ENCODE data around the gene LRBA.

The LRBA gene

DNA sequence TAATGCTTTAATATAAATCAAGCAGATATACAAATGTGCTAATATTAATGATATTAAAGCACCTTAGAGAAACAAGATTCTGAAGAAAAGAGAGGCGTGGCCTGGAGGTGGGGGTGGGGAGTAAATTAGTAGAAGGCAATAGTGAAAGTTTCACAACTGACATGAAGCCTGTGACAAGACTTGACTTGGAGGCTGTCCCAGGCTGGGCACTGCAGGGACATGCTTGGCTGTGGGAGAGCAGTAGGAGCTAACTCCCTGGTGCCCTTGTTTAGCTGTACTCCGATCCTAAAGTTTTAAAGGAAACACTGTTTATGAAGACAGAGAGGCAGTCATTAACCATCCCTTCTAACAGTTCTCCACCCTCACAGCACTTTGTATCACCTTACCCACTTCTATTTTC is 672.1 kb downstream of the LRBA start:
- no peak for DNase-seq

DNA sequence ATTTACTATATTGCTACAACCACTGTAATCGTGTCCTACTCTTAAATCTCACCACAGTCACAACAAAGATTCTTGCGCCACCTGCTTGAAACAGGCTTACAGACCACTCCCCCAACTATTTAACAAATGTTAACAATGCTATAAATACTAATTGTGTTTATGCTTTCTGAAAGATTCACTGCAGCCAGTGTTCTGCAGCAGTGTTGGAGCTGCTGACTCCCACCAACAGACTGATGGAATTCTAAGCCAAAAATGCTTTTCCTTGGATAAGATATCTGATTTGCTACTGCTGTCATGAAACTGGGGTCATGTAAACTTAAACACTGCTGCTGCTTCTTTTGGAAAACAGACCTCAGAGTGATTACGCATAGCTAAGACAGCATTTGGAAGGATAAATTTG is 677.4 kb downstream of the LRBA start:
- DNase-seq: no peak

DNA sequence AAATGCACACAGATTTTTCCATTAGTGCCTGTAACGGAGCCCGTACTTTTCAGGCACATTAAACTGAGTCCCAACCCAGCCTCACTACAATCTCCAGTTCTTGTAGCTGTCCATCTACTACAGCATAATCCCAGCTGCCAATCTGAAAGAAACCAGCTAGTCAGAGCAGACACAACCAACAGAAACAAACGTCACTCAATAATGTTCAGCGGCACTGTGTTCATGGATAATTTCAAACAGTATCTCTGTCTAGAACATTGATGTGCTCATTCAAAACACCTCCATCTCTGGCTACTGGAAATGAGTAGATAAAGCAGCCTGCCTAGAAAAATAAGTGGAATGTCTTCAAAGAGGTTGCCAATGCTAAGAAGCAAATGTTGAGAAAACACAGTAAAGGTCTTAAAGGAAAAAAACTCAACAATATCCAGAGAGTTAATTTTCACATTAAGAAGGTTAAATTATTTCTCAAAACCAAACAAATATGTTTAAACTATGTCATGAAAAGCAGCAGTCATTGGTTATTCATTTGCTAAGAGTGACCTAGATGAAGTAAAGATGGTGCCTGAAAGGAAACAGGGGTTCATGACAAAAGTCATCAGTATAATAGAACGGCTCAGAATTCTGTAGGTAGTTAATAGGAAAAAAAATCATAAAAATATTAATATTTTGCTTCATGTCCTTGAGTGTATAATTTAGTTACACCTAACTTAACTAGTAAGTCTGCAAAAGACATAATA is 678.2 kb downstream of the LRBA start:
- no peak for DNase-seq

DNA sequence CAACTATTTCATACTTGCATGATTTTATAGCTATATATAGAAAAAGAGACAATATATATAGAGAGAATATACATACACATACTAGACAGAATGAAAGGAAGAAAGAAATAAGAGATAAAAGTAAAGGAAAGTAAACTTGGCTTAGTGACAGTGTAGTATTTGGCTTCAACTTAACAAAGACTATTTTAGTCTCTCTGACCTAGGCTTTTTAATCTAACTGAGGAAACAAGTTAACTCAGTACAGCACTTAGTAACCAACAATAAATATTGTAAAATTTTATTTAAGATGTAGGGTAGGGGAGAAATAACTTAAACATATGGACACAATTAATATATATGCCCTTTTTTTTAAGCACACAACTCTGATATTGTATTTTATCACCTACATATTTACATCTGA is 682.1 kb downstream of the LRBA start:
- no peak for DNase-seq

DNA sequence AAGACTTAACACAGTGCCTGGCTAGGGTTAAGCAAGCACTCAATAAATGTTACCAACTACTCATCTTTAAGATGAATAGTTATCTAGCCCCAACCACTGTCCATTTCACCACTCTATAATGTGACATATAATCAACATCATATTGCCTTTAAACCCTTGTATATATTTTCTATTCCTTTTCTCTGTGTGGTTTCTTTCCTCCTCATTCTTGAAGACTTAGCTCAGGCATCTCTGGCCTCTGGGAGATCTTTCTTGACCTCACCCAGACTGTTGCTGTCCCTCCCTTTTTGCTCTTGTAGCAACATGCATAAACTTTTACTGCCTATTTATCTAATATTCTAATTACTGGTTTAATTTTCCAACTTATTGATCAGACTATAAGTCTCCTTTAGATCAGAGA is 683.0 kb downstream of the LRBA start:
- no peak for DNase-seq

DNA sequence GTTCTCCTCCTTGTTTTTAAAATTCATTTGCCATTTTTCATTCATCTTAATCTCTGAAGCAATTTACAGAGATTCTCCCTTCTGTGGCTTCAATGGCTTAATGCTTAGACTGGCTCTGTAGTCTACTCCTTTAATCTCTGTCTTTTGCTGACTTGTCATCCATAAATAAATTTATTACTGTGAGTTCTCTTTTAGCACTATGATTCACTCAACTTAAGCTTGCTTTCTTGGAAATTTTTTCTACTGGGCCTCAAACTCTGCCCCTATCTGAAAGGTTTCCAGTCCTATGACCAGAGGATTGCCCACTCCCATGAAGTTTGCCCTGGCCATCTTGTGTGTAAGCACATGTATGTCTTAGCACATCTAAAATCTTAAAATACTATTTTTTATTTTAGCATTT is 685.7 kb downstream of the LRBA start:
- no peak for DNase-seq

DNA sequence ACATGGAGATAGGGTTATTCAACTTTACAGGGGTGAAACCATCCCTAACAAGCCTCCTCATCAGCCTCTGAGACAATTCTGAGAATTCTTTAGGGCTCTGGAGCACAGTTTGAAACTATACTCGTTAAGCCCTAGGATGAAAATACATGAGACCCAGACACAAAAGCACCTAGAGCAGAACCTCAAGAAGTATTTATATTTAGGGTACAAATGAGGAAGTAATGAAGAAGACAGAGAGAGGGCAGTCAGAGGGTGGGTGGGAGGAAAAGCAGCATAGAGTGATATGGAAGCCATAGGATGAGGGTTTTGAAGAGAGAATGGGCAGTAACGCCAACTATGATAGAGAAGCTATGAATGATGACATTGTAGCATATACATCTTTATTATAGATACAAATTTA is 686.6 kb downstream of the LRBA start:
- DNase-seq: no peak

DNA sequence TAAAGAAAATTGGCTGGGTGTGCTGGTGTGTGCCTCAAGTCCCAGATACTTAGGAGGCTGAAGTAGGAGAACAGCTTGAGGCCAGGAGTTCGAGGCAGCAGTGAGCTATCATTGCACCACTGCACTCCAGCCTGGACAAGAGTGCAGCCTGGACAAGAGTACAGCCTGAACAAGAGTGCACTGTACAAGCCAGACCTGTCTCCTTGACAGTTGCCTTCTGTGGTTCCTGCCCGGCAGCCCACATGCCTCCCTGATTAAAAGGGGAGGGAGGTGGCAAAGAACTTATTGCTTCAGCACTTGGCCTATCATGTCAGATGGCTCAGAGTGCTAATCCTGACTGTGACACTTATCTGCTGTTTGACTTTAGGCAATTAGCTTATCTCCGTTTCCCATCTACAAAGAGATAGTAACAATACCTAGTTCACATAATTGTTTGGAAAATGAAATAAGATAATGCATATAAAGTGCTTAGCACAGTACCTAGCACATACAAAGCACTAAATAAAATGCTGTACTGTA is 687.8 kb downstream of the LRBA start:
- no peak for DNase-seq

DNA sequence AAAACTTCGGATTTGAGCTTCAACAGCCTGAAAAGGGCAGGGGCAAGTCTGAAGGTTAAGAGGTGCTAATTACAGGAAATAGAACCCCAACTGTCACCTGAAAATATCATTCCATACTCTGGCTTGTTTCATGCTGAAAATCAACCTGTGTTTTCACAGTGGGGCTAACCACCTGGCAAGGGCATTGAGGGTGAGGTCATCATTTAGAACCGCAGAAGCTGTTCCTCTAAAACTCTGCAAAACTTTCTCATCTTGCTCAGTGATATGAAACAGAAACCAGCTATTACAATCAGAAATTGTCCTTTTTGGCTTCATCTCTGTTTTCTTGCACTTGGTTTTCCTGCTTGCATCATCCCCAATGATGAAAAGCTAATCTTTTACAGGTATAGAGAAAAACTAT is 689.2 kb downstream of the LRBA start:
- DNase-seq: no peak

DNA sequence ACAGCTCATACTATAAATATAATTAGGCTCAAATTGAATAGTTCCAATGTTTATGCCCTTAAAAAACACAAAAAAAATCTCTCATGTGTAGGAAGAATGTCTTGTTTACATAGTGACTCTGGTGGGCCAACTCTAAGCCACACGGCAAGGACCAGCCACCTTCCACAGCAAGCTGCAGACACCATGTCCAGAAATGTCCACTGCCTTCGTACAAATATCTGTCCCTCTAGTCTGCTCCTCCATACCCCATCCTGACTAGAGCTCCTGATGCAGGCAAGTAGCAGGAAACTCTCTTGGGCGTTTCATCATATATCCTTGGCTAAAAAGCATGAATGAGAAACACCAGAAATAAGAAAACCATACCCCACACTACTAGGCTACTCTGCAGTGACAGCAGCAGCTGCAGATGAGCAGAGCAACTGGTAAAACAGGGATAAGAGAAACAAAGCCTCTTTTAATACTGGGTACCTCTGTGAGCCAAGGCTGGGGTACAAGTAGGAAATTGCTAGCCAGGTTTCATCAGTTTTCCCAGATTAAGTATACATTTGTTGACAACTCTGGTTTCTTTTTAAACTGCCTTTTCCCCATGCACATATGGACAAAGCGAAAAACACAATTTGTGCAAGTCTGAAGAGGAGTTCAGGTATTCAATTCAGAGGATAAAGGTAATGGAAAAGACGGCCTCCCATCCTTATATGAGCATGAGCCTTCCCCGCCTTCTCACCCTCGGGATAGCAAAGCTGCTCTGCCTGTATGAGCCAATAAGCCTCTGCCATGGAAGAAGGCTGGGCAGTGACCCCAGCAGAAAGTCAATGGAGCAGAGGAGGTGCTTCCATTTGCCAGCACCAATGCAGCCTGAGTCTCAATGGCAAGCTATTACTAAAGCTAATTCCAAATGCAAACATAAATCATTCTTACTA is 691.4 kb downstream of the LRBA start:
- no peak for DNase-seq

DNA sequence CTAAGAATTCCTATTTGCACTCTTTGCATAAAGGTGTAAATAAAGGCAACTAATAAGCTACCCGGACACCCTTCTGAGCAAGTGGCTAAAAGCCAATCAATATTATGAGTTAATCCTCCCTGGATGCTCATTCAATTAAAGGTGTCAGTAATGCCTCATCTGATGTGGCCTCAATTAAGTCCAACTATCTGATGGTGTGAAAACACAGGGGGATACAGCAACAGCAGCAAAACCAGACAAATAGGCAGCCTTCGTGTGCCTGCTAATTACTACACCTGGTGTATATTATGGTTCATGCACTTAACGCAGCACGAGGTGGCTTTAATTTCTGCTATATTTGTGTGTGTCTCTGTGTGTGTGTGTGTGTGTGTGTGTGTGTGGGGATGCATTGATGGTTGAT is 692.4 kb downstream of the LRBA start:
- no peak for DNase-seq

DNA sequence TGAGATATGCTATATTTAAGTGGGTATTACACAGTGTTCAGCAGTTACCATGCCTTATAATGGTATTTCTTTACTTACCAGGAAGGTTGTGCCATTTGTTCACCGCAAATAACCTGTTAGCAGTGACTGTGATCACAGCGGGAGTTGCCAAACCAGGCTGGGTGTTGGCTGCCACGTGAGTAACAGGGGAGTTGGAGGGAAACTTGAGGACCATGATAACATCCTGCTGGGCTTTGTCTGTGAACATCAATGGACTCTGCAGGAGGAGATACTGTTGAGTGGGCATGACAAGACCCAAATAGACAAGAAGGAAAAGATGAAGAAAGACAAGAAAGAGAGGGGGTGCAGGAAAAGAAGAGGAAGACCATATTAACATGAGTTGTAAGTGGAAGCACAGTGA is 694.0 kb downstream of the LRBA start:
- no peak for DNase-seq

DNA sequence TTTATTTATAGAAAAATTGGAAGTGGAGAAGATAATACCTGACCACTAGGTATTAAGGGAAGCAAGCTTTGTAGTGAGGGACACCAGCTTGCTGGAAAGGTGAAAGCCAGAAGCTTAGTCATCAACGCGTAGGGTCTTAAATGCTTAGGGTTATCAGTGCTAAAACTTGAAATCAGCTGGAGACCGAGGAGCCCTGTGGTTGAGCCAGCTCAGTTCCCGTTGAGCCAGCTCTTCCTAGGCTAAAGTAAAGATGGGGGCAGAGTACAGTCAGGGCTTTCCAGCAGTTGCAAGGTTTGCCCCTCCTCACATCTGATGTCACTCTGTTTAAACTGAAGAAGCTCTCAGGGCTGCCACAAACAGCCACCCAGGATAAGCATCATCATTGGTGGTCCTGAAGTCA is 696.1 kb downstream of the LRBA start:
- DNase-seq: no peak

DNA sequence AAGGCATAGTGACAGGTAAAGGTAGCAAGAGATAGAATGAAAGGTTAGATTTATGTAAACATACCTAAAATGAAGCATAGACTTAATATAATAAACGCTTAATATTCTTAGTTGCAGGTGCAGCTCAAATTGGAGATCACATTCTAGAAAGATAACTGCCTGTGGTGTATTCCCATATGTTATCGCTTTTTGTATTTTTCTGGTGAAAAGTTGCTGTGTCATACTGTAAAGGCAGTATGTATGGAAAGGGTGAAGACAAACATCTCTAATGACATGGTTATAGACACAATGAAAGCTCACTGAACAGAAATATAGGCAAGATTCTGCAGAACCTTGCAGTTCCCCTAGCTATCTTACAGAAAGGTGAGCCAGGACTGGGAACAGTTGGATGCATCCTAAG is 696.6 kb downstream of the LRBA start:
- no peak for DNase-seq

DNA sequence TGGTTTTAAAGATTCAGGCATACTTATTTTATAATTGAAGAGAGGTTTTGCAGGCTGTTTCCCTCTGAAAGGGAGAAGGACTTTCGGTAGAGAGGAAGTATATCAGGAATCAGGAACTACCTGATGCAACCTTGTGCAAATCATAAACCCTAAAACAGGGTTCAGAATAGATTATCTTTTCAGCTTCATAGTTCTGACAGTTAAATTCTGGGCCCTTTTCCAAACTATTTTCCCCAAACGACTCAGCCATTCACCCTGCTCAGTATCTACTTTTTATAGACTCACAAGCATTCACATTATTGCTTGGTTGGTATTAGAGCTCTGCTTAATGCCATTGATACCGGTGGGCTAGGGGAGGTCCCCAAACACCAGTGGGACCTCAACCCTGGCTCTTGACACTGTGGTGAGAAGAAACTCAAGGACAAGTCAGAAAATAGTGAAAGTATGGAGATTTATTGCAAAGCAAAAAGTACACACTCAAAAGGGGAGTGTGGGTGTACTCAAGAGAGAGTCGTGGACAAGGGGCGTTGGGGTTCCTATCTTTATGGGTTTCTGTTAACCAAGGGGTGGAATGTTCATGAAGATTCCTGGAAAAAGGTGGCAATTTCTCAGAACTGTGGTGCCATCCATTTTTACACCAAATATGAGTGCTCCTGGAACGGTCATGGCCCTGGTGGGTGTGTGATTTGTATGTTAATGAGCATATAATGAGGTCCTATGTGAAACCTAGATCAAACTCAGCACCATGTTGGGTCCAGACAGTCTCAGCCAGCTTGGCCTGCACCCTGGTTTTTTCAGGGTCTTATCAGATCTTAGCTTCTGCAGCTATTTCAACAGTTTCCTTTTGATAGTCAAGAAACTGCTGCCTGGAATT is 698.5 kb downstream of the LRBA start:
- DNase-seq: no peak

DNA sequence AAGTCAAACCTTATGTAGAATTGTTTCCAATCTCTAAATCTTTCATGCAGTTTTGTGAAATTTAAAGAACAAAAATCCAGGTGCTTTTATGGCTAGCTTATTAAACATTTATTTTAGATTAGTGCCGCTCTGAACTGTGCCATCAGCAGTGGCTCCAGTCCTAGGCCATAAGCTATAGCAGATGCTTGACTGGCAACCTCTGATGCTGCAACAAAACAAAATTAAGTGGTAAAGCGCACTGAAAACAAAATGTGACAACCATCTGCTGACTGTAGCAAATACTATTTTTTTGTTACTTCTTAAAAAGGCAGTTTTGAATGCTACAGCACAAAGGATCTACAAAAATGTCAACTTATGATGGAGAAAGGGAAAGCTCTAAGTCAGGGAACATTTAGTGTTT is 699.4 kb downstream of the LRBA start:
- DNase-seq: no peak

DNA sequence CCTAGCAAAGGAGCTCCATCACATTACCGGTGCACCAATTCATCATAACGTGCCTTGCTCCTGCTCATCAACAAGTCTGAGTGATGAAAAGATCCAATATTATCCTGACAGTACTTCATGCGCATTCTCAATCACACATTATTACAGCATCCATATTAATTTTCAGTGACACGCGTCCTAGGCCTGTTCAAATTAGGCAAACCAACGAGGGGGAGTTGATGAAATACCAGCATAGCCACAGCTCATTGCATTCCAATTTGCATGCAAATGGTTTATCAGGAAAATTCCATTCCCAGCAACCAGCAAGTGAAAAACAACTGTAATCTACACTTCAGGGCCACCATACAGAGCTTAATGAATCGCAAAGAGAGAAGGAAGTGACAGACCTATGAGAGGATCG is 699.9 kb downstream of the LRBA start:
- DNase-seq: no peak

DNA sequence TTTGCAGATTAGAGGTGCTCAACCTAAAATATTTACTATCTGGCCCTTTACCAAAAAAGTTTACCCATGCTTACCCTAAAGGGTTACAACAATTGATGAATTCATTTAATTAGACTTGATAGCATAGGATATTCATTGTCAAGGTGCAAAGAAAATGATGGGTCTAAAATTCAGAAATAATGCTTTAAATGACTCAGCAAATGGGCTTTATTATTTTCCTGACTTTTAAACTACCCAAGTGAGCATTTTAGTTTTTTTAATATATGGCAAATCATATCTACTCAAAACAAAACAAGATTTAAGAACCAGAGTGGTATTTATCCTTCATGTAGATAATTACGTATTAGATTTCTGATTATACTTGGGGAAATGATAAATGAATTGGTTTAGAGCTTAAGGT is 701.1 kb downstream of the LRBA start:
- no peak for DNase-seq

DNA sequence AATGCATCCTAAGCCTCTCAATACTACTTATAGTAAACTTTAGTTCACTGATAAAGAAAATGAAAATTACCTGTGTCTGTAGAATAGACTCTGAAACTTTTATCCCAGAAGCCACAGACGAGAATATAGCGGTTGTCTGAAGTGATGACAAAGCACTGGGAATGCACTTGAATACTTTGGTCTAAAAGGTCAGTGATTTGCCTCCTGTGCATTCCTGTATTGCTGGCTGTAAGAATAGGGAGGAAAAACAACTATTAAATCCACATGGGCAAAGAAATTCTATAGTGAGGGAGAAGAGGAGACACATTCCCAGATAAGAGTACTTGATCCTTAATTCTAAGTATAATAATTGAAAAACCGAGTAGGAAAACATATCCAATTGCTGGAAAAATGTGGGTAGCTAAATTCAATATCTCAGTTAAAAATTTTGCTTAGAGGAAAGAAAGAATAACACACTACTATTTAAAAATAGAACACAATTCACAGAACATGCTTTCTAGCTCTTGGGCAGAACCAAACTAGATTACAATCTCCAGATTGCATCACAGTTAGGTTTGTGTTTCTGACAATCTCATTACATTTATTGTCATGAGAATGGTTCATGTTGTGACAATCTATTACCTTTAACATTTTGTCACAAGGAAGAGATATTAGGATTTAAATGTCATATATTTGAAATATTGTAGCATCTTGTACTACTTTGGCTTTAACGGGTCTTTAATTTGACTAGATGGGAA is 704.8 kb downstream of the LRBA start:
- no peak for DNase-seq

DNA sequence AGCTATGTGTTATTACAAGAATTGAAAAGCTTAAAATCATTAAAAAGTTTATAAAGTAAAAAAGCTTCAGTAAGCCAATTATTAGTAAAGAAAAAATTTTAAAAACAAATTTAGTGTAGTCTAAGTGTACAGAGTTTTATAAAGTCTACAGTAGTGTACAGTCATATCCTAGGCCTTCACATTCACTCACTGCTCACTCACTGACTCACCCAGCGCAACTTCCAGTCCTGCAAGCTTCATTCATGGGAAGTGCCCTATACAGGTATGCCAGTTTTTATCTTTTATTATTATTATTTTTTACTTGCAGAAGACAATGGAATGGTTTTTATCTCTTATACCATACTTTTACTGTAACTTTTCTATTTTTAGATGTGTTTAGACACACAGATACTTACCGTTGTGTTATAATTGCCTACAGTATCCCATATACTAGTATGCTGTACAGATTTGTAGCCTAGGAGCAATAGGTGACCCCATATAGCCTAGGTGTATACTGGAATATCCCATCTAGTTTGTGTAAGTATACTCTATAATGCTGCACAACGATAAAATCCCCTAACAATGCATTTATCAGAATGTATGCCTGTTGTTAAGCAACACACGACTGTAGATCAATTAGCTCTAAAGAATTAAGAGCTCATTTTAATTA is 706.1 kb downstream of the LRBA start:
- no peak for DNase-seq

DNA sequence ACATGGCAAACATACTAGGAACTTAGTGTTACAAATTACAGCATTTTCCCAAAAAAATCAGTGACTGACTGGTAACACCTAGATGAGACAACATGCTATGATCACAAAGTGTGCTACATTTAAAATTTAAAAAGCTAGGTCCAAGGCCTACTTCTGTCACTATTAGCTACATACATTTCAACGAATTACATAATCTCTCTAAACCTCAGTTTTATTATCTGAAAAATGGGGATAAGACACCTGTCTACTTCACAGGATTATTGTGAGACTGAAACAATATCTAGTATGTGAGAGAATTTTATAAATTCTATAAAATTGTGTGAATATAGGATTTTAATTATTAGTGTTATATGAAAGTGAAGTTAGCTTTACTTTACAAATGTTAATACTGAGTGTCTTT is 708.4 kb downstream of the LRBA start:
- no peak for DNase-seq

DNA sequence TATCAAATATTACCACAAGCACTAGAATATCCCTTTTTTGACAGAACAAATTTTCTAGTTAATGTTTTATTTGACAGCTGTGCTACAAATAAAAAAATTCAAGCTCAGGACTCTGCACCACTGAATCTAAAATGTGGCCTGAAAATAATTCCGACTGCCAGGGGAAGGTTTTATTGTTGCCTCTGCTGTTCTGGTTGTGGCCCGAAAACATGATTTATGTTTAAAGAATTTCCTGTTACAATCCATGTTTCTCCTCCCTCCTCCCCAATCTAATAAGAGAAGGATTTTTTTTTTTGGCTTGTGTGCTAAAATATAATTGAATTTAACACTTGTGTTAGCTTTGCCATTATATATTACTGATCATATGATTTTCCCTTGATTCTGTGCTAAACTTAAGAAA is 709.1 kb downstream of the LRBA start:
- DNase-seq: no peak
